Measurements from ENCODE around the gene PDE11A.

- TF ChIP-seq ELF4 (IDR thresholded peaks at IDR 0.05), result no peak
- TF ChIP-seq TARDBP (IDR thresholded peaks at IDR 0.05), result no peak
- no peak for TF ChIP-seq SUZ12 (IDR thresholded peaks at IDR 0.05)
- TF ChIP-seq FOXA1 (IDR thresholded peaks at IDR 0.05), result no peak
- no peak for TF ChIP-seq BHLHE40 (IDR thresholded peaks at IDR 0.05; ENCODE audit: borderline replicate concordance)
- TF ChIP-seq PKNOX1 (IDR thresholded peaks at IDR 0.05), result no peak
These were observed 39.2 kb upstream of the PDE11A start for GRCh38 chr2:178111743-178112142.
